Measurements from ENCODE around the gene FARP2.

The FARP2 gene

GRCh38 chr2:241483305-241483704 is 127.2 kb downstream of the FARP2 start:
- in situ Hi-C loops (cut with HindIII; ENCODE audit: low sequenced_read_pairs) = loop anchor here (25.0 kb wide), 1 partner anchor 104 kb away; no protein-coding TSS in a partner anchor

GRCh38 chr2:241485172-241485911 is 129.3 kb downstream of the FARP2 start:
- in situ Hi-C loops (cut with HindIII; ENCODE audit: low sequenced_read_pairs) = loop anchor here (25.0 kb wide), 1 partner anchor 102 kb away; no protein-coding TSS in a partner anchor

GRCh38 chr2:241489088-241489487 is 133.0 kb downstream of the FARP2 start:
- in situ Hi-C loops (cut with HindIII; ENCODE audit: low sequenced_read_pairs) = loop anchor here (25.0 kb wide), 1 partner anchor 98 kb away; no protein-coding TSS in a partner anchor

GRCh38 chr2:241489733-241490680 is 133.9 kb downstream of the FARP2 start:
- in situ Hi-C loops (cut with HindIII; ENCODE audit: low sequenced_read_pairs) = loop anchor here (25.0 kb wide), 1 partner anchor 97 kb away; no protein-coding TSS in a partner anchor

GRCh38 chr2:241490825-241491506 is 134.9 kb downstream of the FARP2 start:
- in situ Hi-C loops (cut with HindIII; ENCODE audit: low sequenced_read_pairs) = loop anchor here (25.0 kb wide), 1 partner anchor 96 kb away; no protein-coding TSS in a partner anchor

GRCh38 chr2:241491549-241492173 is 135.6 kb downstream of the FARP2 start:
- in situ Hi-C loops (cut with HindIII; ENCODE audit: low sequenced_read_pairs) = loop anchor here (25.0 kb wide), 1 partner anchor 96 kb away; no protein-coding TSS in a partner anchor

GRCh38 chr2:241492174-241492565 is 136.1 kb downstream of the FARP2 start:
- in situ Hi-C loops (cut with HindIII; ENCODE audit: low sequenced_read_pairs) = loop anchor here (25.0 kb wide), 1 partner anchor 95 kb away; no protein-coding TSS in a partner anchor

- in situ Hi-C loops (cut with HindIII; ENCODE audit: low sequenced_read_pairs) = loop anchor here (25.0 kb wide), 1 partner anchor 94 kb away; no protein-coding TSS in a partner anchor
These were observed 137.0 kb downstream of the FARP2 start for GRCh38 chr2:241493092-241493491.

- in situ Hi-C loops (cut with HindIII; ENCODE audit: low sequenced_read_pairs) = loop anchor here (25.0 kb wide), 1 partner anchor 93 kb away; no protein-coding TSS in a partner anchor
These were observed 138.3 kb downstream of the FARP2 start for GRCh38 chr2:241494311-241494908.

GRCh38 chr2:241495172-241496002 is 139.3 kb downstream of the FARP2 start:
- in situ Hi-C loops (cut with HindIII; ENCODE audit: low sequenced_read_pairs) = loop anchor here (25.0 kb wide), 1 partner anchor 92 kb away; no protein-coding TSS in a partner anchor

GRCh38 chr2:241496003-241496707 is 140.1 kb downstream of the FARP2 start:
- in situ Hi-C loops (cut with HindIII; ENCODE audit: low sequenced_read_pairs) = loop anchor here (25.0 kb wide), 1 partner anchor 91 kb away; no protein-coding TSS in a partner anchor

GRCh38 chr2:241496904-241497877 is 141.1 kb downstream of the FARP2 start:
- in situ Hi-C loops (cut with HindIII; ENCODE audit: low sequenced_read_pairs) = loop anchor here (25.0 kb wide), 1 partner anchor 90 kb away; no protein-coding TSS in a partner anchor

- in situ Hi-C loops (cut with HindIII; ENCODE audit: low sequenced_read_pairs) = loop anchor here (25.0 kb wide), 1 partner anchor 89 kb away; no protein-coding TSS in a partner anchor
These were observed 142.3 kb downstream of the FARP2 start for GRCh38 chr2:241498115-241499070.

- in situ Hi-C loops (cut with HindIII; ENCODE audit: low sequenced_read_pairs) = loop anchor here (25.0 kb wide), 1 partner anchor 88 kb away; no protein-coding TSS in a partner anchor
These were observed 143.3 kb downstream of the FARP2 start for GRCh38 chr2:241499146-241499965.

- in situ Hi-C loops (cut with HindIII; ENCODE audit: low sequenced_read_pairs) = no loop called here
These were observed 143.9 kb downstream of the FARP2 start for GRCh38 chr2:241500016-241500415.

Measured in DLD1 (cell line).